HEK293 (cell line): Measurements from ENCODE around the gene PDE6B.

Experiments used
- CTCF ChIP-seq: fragments of 450-650 bp; formaldehyde crosslinking; IDR thresholded peaks from 2 replicates; pipeline ENCODE4 v1.5.1; 2016; ENCODE audit warnings: missing biosample characterization, missing genetic modification characterization
- KLF16 ChIP-seq: fragments of 450-650 bp; formaldehyde crosslinking; IDR thresholded peaks from 2 replicates; pipeline ENCODE4 v1.5.1; 2017; ENCODE audit warnings: missing biosample characterization, missing genetic modification characterization
- KLF8 ChIP-seq: fragments of 450-650 bp; formaldehyde crosslinking; IDR thresholded peaks from 2 replicates; pipeline ENCODE4 v1.5.1; 2016; ENCODE audit warnings: missing biosample characterization, missing genetic modification characterization
- MYNN ChIP-seq: fragments of 450-650 bp; formaldehyde crosslinking; IDR thresholded peaks from 2 replicates; pipeline ENCODE4 v1.5.1; 2016; ENCODE audit warnings: missing biosample characterization, missing genetic modification characterization, borderline replicate concordance
- REPIN1 ChIP-seq: fragments of 450-650 bp; formaldehyde crosslinking; IDR thresholded peaks from 2 replicates; pipeline ENCODE4 v1.5.1; 2017; ENCODE audit warnings: missing biosample characterization, missing genetic modification characterization, low read depth
- ZBTB10 ChIP-seq: fragments of 450-650 bp; formaldehyde crosslinking; IDR thresholded peaks from 2 replicates; pipeline ENCODE4 v1.5.1; 2016; ENCODE audit warnings: missing biosample characterization, missing genetic modification characterization
- ZBTB17 ChIP-seq: fragments of 450-650 bp; formaldehyde crosslinking; IDR thresholded peaks from 2 replicates; pipeline ENCODE4 v1.5.1; 2016; ENCODE audit warnings: missing biosample characterization, missing genetic modification characterization
- ZBTB7A ChIP-seq: fragments of 450-650 bp; formaldehyde crosslinking; IDR thresholded peaks from 2 replicates; pipeline ENCODE4 v1.5.1; 2016; ENCODE audit warnings: low read depth, missing biosample characterization, missing genetic modification characterization
- ZFP41 ChIP-seq: fragments of 450-650 bp; formaldehyde crosslinking; IDR thresholded peaks from 2 replicates; pipeline ENCODE4 v1.5.1; 2016; ENCODE audit warnings: missing biosample characterization, missing genetic modification characterization, borderline replicate concordance
- ZIC2 ChIP-seq: fragments of 450-650 bp; formaldehyde crosslinking; IDR thresholded peaks from 2 replicates; pipeline ENCODE4 v1.5.1; 2016; ENCODE audit warnings: missing biosample characterization, missing genetic modification characterization
- ZNF239 ChIP-seq: fragments of 450-650 bp; formaldehyde crosslinking; IDR thresholded peaks from 2 replicates; pipeline ENCODE4 v1.5.1; 2016; ENCODE audit warnings: missing biosample characterization, missing genetic modification characterization
- ZNF292 ChIP-seq: fragments of 450-650 bp; formaldehyde crosslinking; IDR thresholded peaks from 2 replicates; pipeline ENCODE4 v1.5.1; 2016; ENCODE audit warnings: low read depth, missing biosample characterization, missing genetic modification characterization, borderline replicate concordance
- ZNF398 ChIP-seq: fragments of 450-650 bp; formaldehyde crosslinking; IDR thresholded peaks from 2 replicates; pipeline ENCODE4 v1.5.1; 2017; ENCODE audit warnings: missing biosample characterization, missing genetic modification characterization
- ZNF473 ChIP-seq: fragments of 450-650 bp; formaldehyde crosslinking; IDR thresholded peaks from 2 replicates; pipeline ENCODE4 v1.5.1; 2017; ENCODE audit warnings: missing biosample characterization, missing genetic modification characterization
- ZNF488 ChIP-seq: fragments of 450-650 bp; formaldehyde crosslinking; IDR thresholded peaks from 2 replicates; pipeline ENCODE4 v1.5.1; 2016; ENCODE audit warnings: missing biosample characterization, missing genetic modification characterization
- ZNF580 ChIP-seq: fragments of 450-650 bp; formaldehyde crosslinking; IDR thresholded peaks from 2 replicates; pipeline ENCODE4 v1.5.1; 2016; ENCODE audit warnings: missing biosample characterization, missing genetic modification characterization
- ZNF621 ChIP-seq: fragments of 450-650 bp; formaldehyde crosslinking; IDR thresholded peaks from 2 replicates; pipeline ENCODE4 v1.5.1; 2017; ENCODE audit warnings: missing biosample characterization, missing genetic modification characterization
- ZNF76 ChIP-seq: fragments of 450-650 bp; formaldehyde crosslinking; IDR thresholded peaks from 2 replicates; pipeline ENCODE4; 2016; ENCODE audit warnings: low read depth, missing biosample characterization, missing genetic modification characterization, borderline replicate concordance
- ZSCAN5A ChIP-seq: fragments of 450-650 bp; formaldehyde crosslinking; IDR thresholded peaks from 2 replicates; pipeline ENCODE4 v1.5.1; 2016; ENCODE audit warnings: missing biosample characterization, missing genetic modification characterization

The PDE6B gene

GRCh38 chr4:674172-675035 is 49.0 kb downstream of the PDE6B start, which contains the start of the genes ATP5ME and MYL5 (continued):
- no peak for TF ChIP-seq MYNN (tag by site-specific recombination)
- TF ChIP-seq ZSCAN5A = no peak
- TF ChIP-seq REPIN1 = no peak
- peak; percentile 46; the same call in 1 of the 2 replicates for TF ChIP-seq ZNF76 (tag by site-specific recombination)
- no peak for TF ChIP-seq ZNF292 (tag by site-specific recombination)
- peak; percentile 59; the same call in 1 of the 2 replicates for TF ChIP-seq ZBTB10 (tag by site-specific recombination)
- peak; percentile 42; the same call in 1 of the 2 replicates for TF ChIP-seq ZBTB17 (tag by site-specific recombination)
- TF ChIP-seq ZNF621 (tag by site-specific recombination) = no peak
- peak; percentile 39; the same call in 1 of the 2 replicates for TF ChIP-seq KLF16 (tag by site-specific recombination)
- no peak for TF ChIP-seq ZNF239 (tag by site-specific recombination)
- no peak for TF ChIP-seq ZNF473 (tag by site-specific recombination)
- TF ChIP-seq KLF8 = peak; percentile 66; the same call in 1 of the 2 replicates
- TF ChIP-seq ZNF580 (tag by site-specific recombination) = peak; percentile 76; the same call in 1 of the 2 replicates
- peak; percentile 99 for TF ChIP-seq CTCF (tag by site-specific recombination)
- TF ChIP-seq ZBTB7A (tag by site-specific recombination) = 0 out of 2 replicates have a peak, but pooled peaks have one; percentile 17
- TF ChIP-seq ZNF488 (tag by site-specific recombination) = no peak
- peak; percentile 62; the same call in 1 of the 2 replicates for TF ChIP-seq ZIC2
- no peak for TF ChIP-seq ZNF398
- TF ChIP-seq ZFP41 (tag by site-specific recombination) = no peak
